HG02938 (cell line): ENCODE data around the gene ACSL1.
"Not testable (repeated sequence)": the region's sequence is repeated elsewhere in the genome, so short reads cannot be mapped to it uniquely, and the experiment has no call there.

Source experiments
- ATAC-seq: cut with Tn5 transposase; IDR thresholded peaks from one replicate; pipeline ENCODE4 v1.9.1; 2021; ENCODE audit warnings: mild to moderate bottlenecking, moderate library complexity; ENCODE audit not compliant: unreplicated experiment

The ACSL1 gene

DNA sequence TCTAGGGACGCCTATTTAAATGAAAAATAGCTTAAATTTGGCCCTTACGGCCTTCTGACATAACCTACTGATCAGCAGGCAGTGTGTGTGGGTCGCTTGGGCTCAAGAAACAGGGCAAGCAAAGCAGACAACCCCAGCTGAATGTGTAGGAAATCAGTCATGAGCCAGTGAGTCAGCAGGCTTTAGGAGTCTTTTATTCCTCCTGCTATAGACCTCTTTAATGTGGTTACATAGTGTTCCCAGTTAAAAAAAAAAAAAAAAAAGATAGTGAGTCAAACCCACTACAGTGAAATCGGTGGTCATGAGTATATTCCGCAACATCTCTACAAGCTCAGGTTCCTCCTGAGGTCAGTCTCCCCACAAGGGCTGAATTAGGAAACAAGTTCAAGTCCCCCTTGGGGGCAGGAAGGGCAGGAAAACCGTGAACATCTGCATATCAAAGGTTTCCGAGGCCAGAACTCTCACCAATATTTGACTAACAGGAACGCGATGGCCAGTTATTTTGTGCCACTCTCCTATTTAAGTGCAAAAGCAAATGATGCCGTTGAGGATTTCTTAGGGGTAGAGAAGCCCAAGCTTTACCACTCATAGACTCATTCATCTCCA is 32.7 kb downstream of the ACSL1 start:
- no peak for ATAC-seq

GRCh38 chr4:184792334-184792733 is 33.4 kb downstream of the ACSL1 start:
- no peak for ATAC-seq

- no peak for ATAC-seq
Observed at GRCh38 chr4:184790826-184791225, 34.9 kb downstream of the ACSL1 start.

DNA sequence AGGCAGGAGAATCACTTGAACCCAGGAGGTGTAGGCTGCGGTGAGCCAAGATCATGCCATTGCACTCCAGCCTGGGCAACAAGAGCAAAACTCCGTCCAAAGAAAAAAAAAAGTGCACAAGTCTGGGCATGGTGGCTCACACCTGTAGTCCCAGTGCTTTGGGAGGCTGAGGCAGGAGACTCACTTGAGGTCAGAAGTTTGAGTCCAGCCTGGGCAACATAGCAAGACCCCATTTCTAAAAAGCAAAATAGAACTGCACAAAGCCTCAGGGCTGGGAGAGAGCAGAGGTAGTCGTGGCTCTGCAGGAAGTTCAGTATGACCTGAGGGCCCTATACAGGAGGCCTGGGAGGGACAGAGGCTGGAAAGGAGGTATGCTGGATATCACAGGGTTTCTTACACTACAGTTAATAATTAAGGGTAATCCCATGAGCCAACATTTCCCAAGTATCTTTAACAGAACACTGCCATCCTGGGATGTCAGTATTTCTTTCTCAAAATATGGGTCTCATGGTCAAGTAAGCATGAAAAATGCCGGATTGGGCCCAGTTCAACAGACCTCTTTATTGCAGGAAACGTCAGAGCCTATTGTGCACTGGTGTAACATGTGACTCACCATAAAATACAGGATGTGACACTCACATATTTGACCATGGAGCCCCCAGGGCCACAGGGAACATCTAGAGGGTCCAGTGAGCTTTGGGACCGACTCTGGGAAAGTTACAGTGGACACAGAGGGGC is 37.8 kb downstream of the ACSL1 start:
- no peak for ATAC-seq

- ATAC-seq = no peak
Observed at GRCh38 chr4:184785813-184786212, 40.0 kb downstream of the ACSL1 start.

DNA sequence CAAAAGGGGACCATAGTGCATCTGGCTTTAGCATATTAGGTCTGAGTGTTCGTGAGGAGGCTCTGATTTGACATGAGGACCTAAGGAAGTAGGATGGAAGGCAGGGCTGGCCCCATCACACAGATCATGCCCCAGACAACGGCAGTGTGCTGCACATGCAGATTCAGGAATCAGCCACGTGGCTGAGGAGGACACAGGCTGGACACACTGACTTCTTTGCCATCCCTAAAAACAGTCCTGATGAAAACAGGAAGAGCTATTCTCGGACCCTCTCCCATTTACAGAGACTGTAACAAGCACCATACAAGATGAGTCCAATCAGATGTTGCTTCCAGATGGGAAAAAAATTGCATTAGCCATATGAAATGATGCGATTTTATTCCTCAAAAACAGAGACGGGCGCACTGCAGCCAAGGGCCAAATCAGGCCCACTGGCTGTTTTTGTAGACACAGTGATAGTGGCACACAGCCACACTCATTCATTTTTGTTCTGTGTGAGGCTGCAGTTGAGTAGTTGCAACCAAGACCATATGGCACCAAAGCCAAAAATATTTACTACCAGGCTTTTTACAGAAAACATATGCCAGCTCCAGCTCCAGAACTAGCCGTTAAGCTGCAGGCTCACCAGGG is 41.0 kb downstream of the ACSL1 start:
- no peak for ATAC-seq

- ATAC-seq = peak; percentile 51
Observed at GRCh38 chr4:184782731-184783373, 42.9 kb downstream of the ACSL1 start.

- ATAC-seq = not testable (repeated sequence)
Observed at GRCh38 chr4:184779160-184779559, 46.6 kb downstream of the ACSL1 start.

DNA sequence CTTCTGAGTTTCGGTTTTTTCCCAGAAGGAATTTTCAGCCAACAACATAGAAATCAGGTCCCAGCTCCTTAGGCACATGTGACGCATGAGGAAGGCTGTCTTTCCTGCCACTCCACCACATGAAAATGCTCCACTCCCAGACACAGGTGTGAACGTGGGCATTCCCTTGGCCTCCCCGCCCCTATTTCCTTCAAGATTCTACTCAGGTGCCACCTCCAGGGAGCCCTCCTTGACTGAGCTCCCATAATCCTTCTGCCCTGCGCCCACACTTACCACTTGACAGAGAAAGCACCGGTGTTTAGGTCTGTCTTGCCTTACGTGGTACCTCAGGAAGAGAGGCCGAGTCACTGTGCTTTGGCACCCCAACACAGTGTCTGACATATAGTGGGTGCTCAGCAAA is 47.4 kb downstream of the ACSL1 start:
- ATAC-seq = no peak

DNA sequence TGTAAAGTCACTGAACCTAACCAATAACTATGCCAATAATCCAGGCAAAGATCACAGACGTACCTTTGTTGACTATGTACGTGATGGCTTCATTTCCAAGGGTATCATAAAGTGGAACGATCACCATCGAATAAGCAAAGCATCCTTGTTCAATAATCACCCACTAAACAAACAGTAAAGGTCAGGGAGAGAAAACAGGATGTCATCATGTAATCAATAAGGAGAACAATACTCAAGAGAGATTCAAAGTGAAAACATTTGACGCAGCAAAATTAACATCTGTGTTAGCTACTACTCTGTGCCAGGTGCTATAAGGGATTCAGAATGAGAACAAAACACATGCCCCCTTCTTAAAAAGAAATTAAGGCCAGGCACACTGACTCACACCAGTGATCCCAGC is 48.9 kb downstream of the ACSL1 start:
- ATAC-seq = no peak

GRCh38 chr4:184775854-184776555 is 49.8 kb downstream of the ACSL1 start:
- no peak for ATAC-seq

DNA sequence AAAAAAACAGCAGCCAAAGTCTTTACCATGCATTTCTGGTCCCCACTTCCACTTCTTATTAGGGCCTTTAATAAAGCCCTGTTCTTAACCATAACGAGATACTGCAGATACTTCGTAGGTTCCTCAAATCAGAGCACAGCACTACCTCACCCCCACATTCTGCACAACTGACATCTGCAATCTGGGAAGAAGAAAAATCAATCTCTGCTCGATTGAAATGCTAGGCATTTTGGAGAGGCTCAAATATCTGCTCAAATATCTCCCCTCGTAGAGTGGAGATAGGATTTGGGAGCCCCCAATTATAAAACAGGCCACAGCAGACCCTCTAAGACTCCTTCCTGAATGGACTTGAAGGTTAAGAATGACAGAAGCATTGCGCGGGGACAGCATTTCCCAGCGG is 51.6 kb downstream of the ACSL1 start:
- no peak for ATAC-seq

- ATAC-seq = no peak
Observed at GRCh38 chr4:184771416-184771815, 54.4 kb downstream of the ACSL1 start.

GRCh38 chr4:184769141-184769765 is 56.5 kb downstream of the ACSL1 start:
- ATAC-seq = no peak

GRCh38 chr4:184768296-184768695 is 57.5 kb downstream of the ACSL1 start:
- no peak for ATAC-seq

- no peak for ATAC-seq
Observed at GRCh38 chr4:184766446-184766845, 59.3 kb downstream of the ACSL1 start.

GRCh38 chr4:184765473-184766340 is 60.1 kb downstream of the ACSL1 start:
- no peak for ATAC-seq

DNA sequence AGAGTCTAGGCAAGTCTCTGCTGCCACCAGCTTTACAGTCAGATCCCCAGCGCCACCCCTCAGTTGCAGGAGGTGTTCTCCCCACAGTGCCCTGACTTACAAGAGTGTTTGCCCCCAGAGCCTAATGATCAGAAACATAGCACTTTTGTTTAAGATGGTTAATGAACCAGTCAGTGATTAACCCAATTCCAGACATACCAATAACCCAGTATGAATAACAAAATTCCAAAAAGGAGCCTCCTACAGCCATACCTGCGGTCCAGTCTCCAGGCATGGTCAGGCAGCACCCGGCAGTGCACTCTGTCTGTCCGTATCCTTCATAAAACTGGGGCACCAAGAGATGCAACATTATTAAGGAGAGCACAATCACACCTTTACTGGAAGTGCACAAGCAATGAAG is 61.2 kb downstream of the ACSL1 start:
- no peak for ATAC-seq

DNA sequence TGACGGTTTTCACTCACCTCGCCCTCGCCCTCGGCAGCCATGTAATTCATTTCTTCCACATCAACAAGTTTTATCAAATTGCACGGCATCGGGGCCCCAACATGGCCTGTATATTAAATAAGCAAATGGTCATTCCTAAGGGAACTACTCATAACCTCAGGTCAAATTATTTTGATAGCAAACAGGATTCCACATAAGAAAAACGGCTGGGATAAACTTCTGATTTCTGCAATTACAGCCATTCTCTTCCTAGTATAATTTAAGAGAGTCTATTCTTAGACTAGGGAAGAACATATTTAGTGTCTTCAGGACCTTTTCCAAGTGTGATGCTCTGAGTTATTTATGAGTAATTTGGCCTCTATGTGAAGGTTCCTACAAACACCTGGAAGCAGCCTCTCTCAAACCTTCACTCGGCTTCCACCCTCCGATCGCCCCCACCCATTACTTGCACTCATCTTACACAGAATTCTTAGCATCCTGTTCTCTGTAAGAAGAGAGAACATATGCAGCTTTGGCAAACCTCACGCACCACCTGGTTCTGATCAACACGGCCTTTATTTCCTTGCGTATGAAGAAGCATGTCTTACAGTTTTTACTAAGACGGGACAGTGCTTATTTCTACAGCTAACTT is 62.5 kb downstream of the ACSL1 start:
- no peak for ATAC-seq
